Colonic mucosa (tissue), 4 donors: ENCODE measurements around the gene AP4M1. TPM values are rescaled to one million over a fixed set of nuclear protein-coding genes. Genes with fewer than 3 reads are reported as not detected.

ENCODE experiments used
- DNase-seq: peaks from one replicate; pipeline ENCODE4 v3.0.0-alpha.2; 2020
- H3K27ac ChIP-seq: fragments of 200-600 bp; one replicate; pipeline ENCODE4 v1.8.0; 2021
- H3K27me3 ChIP-seq: fragments of 200-600 bp; one replicate; pipeline ENCODE4 v1.8.0; 2021
- H3K36me3 ChIP-seq: fragments of 200-600 bp; one replicate; pipeline ENCODE4 v1.8.0; 2021
- H3K4me1 ChIP-seq: fragments of 200-600 bp; one replicate; pipeline ENCODE4 v1.8.0; 2021; ENCODE audit warnings: mild to moderate bottlenecking
- H3K4me3 ChIP-seq: fragments of 200-600 bp; one replicate; pipeline ENCODE4 v1.8.0; 2021
- H3K9ac ChIP-seq, 2 donors: one replicate each; pipeline ENCODE4 v1.7.0; 2013; ENCODE audit warnings: control low read depth in 2 of 2, low read depth in 2 of 2, low read length in 2 of 2
- H3K9me3 ChIP-seq: fragments of 200-600 bp; one replicate; pipeline ENCODE4 v1.8.0; 2021
- CTCF ChIP-seq: fragments of 200-600 bp; IDR thresholded peaks from one replicate; pipeline ENCODE4 v1.8.0; 2022; ENCODE audit warnings: antibody characterized with exemption, mild to moderate bottlenecking
- intact Hi-C: fragments of 100-400 bp; cut with DNase I; formaldehyde crosslinking; loops from one replicate; pipeline ENCODE4 v1.14.1; 2022
- total RNA-seq, 2 donors: library from RNA; stranded (reverse); fragmentation: NEBNext Ultra II Directional in 1 of 2; extraction: Animal tissue kit (Norgen Biotek cat#: 25700) in 1 of 2; gene quantifications; one replicate each; pipeline ENCODE4 v1.2.1, GENCODE V29; 2021
- donor health status: healthy.
- donor health status: DM: no; HTN: no; CAD: no.
- donor health status: DM: no; HTN: no; CAD: no.

The AP4M1 gene
- total RNA-seq, 2 donors from 2014 or later = 17.8 to 23.6 TPM

GRCh38 chr7:100079024-100079560, 22.4 kb upstream of the AP4M1 start:
- Histone ChIP-seq H3K9me3 (no peaks in the 10 kb centered on the region), H3K27ac (peak overlapping the region; percentile 82), H3K27me3 (no peaks in the 10 kb centered on the region), H3K4me3 (no peak overlapping the region), H3K4me1 (peaks cover 19% of the 10 kb centered on the region), H3K36me3 (peaks cover 7% of the 10 kb centered on the region), H3K9ac (peak overlapping the region; percentile 41 to 99)
- DNase-seq = peak; percentile 83
- intact Hi-C loops = no loop called here
- no peak for TF ChIP-seq CTCF

- no peaks in the 10 kb centered on the region for H3K9me3 ChIP-seq
- peak overlapping the region; percentile 97 for H3K4me3 ChIP-seq
- peaks cover 19% of the 10 kb centered on the region for H3K4me1 ChIP-seq
- H3K36me3 ChIP-seq = no peaks in the 10 kb centered on the region
- no peak for DNase-seq
- H3K27me3 ChIP-seq = no peaks in the 10 kb centered on the region
- intact Hi-C loops = loop anchor here (5.0 kb wide), 2 partner anchors 34 to 89 kb away; partner anchors contain the start of gene ZSCAN21
- H3K27ac ChIP-seq = peak overlapping the region; percentile 82
- peak overlapping the region; percentile 96 to 99 for H3K9ac ChIP-seq
- TF ChIP-seq CTCF = no peak
These were observed 20.4 kb upstream of the AP4M1 start for GRCh38 chr7:100080907-100081534.

GRCh38 chr7:100081535-100082102, 19.8 kb upstream of the AP4M1 start, which contains the start of gene ZNF3:
TSS of gene ZNF3 (minus strand) at chr7:100081723. CDS start at chr7:100077357, 4,366 bp downstream.
- H3K4me3 ChIP-seq = peak within 1 kb of the TSS; percentile 97
- peak within 1 kb of the TSS; percentile 96 to 99 for H3K9ac ChIP-seq
- no peaks in the 10 kb centered on the region for H3K36me3 ChIP-seq
- H3K9me3 ChIP-seq = no peaks in the 10 kb centered on the region
- intact Hi-C loops = loop anchor here (5.0 kb wide), 2 partner anchors 34 to 89 kb away; partner anchors contain the start of gene ZSCAN21
- peak; percentile 99 for DNase-seq
- peaks cover 19% of the 10 kb centered on the region for H3K4me1 ChIP-seq
- peak; percentile 94 for TF ChIP-seq CTCF
- H3K27ac ChIP-seq = peak within 1 kb of the TSS; percentile 82
- H3K27me3 ChIP-seq = no peaks in the 10 kb centered on the region

- intact Hi-C loops = loop anchor here (5.0 kb wide), 2 partner anchors 36 to 91 kb away; partner anchors contain the start of gene ZSCAN21
- H3K36me3 ChIP-seq = no peaks in the 10 kb centered on the region
- no peak for TF ChIP-seq CTCF
- peak overlapping the region in 1 of 2 donors; percentile 21 for H3K9ac ChIP-seq
- H3K27me3 ChIP-seq = no peaks in the 10 kb centered on the region
- no peaks in the 10 kb centered on the region for H3K9me3 ChIP-seq
- no peak for DNase-seq
- peak overlapping the region; percentile 65 for H3K27ac ChIP-seq
- H3K4me3 ChIP-seq = no peak overlapping the region
- H3K4me1 ChIP-seq = peaks cover 19% of the 10 kb centered on the region
These were observed 18.5 kb upstream of the AP4M1 start for GRCh38 chr7:100082978-100083377.

- Histone ChIP-seq H3K27me3 (no peaks in the 10 kb centered on the region), H3K27ac (no peak overlapping the region), H3K9me3 (no peaks in the 10 kb centered on the region), H3K4me3 (no peak overlapping the region), H3K36me3 (no peaks in the 10 kb centered on the region), H3K4me1 (peaks cover 4% of the 10 kb centered on the region), H3K9ac (no peak overlapping the region)
- no peak for DNase-seq
- intact Hi-C loops = no loop called here
- no peak for TF ChIP-seq CTCF
These were observed 15.9 kb upstream of the AP4M1 start for GRCh38 chr7:100085515-100085914.
